Stimulated activated CD4-positive, alpha-beta T cell treated with anti-CD3 and anti-CD28 coated beads, TNF-alpha, amount 100 ng/mL, for 1 hour (primary cell): Measurements from ENCODE around the gene RELT.
A peak's percentile ranks its signal among the peaks of the same experiment; 100 is the strongest.

Source experiments
- DNase-seq, 3 donors: peaks; one replicate each; pipeline ENCODE4 v3.0.0-alpha.2; 2020; ENCODE audit warnings: low read depth in 3 of 3, low spot score in 1 of 3

RELT gene

GRCh38 chr11:73346186-73346935 is 29.8 kb upstream of the RELT start:
- DNase-seq = no peak

GRCh38 chr11:73347067-73347466 is 29.1 kb upstream of the RELT start:
- no peak for DNase-seq

- DNase-seq = no peak
Measured at GRCh38 chr11:73348838-73349237, 27.4 kb upstream of the RELT start.

- DNase-seq = no peak
Measured at GRCh38 chr11:73349633-73350032, 26.6 kb upstream of the RELT start.

GRCh38 chr11:73350908-73351636 is 25.1 kb upstream of the RELT start:
- peak; percentile 30 to 32 (median 31) for DNase-seq

- DNase-seq = no peak
Measured at GRCh38 chr11:73353422-73353821, 22.8 kb upstream of the RELT start.

GRCh38 chr11:73355109-73355508 is 21.1 kb upstream of the RELT start:
- DNase-seq = no peak

GRCh38 chr11:73356979-73357860 is 19.0 kb upstream of the RELT start:
- DNase-seq = no peak

GRCh38 chr11:73358071-73358470 is 18.1 kb upstream of the RELT start:
- DNase-seq = no peak

- DNase-seq = no peak
Measured at GRCh38 chr11:73359341-73359740, 16.9 kb upstream of the RELT start.

- DNase-seq = peak in 2 of 3 donors; percentile 8 to 26
Measured at GRCh38 chr11:73359930-73360742, 16.1 kb upstream of the RELT start.

GRCh38 chr11:73360743-73361369 is 15.3 kb upstream of the RELT start:
- no peak for DNase-seq

GRCh38 chr11:73361953-73362776 is 14.0 kb upstream of the RELT start:
- no peak for DNase-seq

GRCh38 chr11:73363147-73363546 is 13.1 kb upstream of the RELT start:
- no peak for DNase-seq

GRCh38 chr11:73365352-73366264 is 10.6 kb upstream of the RELT start:
- DNase-seq = no peak

- DNase-seq = no peak
Measured at GRCh38 chr11:73366265-73366610, 10.0 kb upstream of the RELT start.

GRCh38 chr11:73366953-73367352 is 9.2 kb upstream of the RELT start:
- no peak for DNase-seq

- DNase-seq = no peak
Measured at GRCh38 chr11:73367482-73368024, 8.6 kb upstream of the RELT start.
